Retina (tissue), 1 donor: ENCODE results near the gene ACOT8.
"Not testable (repeated sequence)": the region's sequence is repeated elsewhere in the genome, so short reads cannot be mapped to it uniquely, and the experiment has no call there.

Experiments
- DNase-seq: peaks from one replicate; pipeline ENCODE4 v3.0.0-alpha.2; 2016

The ACOT8 gene

GRCh38 chr20:45886590-45887345 is 29.6 kb upstream of the ACOT8 start:
- no peak for DNase-seq

- no peak for DNase-seq
Observed at GRCh38 chr20:45883100-45883469, 25.9 kb upstream of the ACOT8 start.

- DNase-seq, result no peak
Observed at GRCh38 chr20:45882469-45883099, 25.4 kb upstream of the ACOT8 start.

DNA sequence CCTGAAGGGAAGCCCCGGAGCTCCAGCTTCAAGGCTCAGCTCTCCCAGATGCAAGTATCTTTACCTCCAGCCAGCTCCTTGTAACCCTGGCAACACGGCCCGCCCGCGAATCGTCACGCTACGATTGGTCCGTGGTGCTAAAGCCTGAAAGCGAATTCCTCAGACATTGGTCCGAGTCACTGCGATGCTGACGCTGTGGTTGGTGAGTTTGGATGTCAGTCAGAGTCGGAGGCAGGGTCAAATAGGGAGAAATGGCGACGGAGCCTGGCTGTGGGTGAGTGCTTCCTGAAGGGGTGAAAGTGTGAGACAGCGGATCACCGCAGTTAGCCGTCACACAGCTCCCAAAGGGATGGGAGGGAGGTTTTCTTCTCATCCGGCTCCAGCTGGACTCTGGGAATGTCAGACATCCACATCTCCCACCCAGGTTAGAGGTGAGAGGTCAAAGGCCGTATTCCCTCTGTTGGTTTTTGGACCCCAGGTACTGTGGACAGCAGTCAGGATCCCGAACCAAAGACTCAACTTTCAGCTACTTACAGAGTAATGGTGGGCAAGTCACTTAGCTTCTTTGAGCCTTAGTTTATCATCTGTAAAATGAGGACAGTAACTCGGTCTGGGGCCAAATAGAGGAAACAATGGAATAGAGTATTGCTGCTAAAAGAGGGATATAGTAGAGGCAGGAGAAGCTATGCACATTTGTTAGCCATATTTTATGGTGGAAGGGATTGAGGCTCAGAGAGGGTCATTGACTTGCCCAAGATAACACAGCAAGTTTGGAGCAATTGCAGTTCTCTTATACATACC is 24.0 kb upstream of the ACOT8 start, which contains the start of gene ZSWIM1:
Gene ZSWIM1, plus strand, starts transcription at position 240 of the 801 bp plus-strand sequence. CDS start 1,366 bp downstream, outside the sequence.
- peak; percentile 97 for DNase-seq

- DNase-seq, result no peak
Observed at GRCh38 chr20:45878076-45878761, 21.0 kb upstream of the ACOT8 start.

DNA sequence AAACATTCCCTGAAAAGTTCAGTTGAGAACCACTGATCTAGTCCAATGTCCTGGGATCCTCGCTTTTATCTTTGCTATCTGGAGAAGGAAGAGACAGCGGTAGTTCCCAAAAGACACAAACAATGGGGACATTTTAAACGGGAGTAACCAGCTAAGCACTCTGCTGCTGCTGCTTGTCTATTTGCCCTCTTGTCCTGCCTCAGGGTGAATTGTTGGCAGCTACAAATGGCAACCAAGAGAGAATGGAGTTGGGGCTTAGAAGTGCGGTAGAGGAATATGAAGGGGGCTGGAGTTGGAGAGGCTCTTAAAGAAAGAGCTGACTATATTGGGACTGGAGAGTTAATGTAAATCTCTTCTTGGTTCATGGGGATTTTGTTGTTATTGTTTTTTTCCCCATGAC is 17.4 kb upstream of the ACOT8 start:
- DNase-seq, result no peak

DNA sequence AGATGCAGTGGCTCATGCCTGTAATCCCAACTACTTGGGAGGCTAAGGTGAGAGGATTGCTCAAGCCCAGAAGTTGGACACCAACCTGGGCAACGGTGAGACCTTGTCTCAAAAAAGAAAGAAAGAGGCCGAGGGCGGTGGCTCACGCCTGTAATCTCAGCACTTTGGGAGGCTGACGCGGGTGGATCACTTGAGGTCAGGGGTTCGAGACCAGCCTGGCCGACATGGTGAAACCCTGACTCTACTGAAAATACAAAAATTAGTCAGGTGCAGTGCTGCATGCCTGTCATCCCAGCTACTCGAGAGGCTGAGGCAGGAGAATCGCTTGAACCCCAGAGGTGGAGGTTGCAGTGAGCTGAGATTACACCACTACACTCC is 16.9 kb upstream of the ACOT8 start:
- not testable (repeated sequence) for DNase-seq

DNA sequence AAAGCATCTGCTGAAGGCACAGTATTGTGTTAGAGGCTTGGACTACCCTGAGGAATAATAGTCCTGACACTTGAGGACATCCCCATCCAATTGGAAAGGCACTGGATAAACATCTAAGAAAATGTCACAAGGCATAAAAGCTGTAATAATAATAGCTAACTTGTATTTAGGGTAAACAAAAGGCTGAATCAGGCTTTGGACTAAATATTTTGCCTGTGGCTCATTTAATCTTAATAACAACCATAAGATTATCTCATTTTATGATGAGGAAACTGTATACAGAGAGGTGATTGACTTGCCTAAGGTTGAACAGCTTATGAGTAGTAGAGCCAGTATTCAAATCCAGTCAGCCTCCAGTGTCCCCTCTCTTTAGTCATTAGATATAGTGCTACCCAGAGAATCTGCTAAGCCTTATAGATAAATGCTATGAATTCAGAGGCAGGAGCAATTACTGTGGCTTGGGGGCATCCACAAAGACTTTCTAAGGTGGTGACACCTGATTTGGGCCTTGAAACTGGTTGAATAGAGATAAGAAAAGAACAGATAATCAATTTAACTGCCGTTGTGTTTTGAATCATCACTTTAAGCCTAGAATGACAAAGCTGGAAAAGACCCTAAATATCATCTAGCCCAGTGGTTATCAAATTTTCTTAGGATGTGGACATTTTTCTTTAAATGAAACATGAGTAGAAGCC is 16.4 kb upstream of the ACOT8 start:
- DNase-seq, result no peak

DNA sequence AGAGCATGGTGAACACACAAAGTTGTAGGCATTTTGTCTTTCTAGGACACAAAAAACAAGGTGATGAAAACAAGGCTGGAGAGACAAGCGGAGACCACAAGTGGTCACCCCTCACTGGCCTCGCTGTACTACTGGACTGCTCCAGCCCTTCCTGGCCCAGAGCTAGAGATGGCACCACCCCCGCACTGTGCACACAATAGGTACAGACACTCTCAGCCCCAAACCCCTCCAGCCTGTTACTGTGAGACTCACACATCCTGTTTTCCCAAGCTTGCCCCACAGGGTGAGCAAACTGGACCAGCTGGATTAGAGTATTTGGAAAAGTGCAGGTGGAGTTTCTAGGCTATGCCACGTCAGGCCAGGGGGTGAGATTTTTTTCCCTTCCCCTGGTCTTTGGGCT is 15.4 kb upstream of the ACOT8 start:
- no peak for DNase-seq

GRCh38 chr20:45867819-45868176 is 10.6 kb upstream of the ACOT8 start:
- no peak for DNase-seq

- no peak for DNase-seq
Observed at GRCh38 chr20:45867136-45867818, 10.1 kb upstream of the ACOT8 start.

DNA sequence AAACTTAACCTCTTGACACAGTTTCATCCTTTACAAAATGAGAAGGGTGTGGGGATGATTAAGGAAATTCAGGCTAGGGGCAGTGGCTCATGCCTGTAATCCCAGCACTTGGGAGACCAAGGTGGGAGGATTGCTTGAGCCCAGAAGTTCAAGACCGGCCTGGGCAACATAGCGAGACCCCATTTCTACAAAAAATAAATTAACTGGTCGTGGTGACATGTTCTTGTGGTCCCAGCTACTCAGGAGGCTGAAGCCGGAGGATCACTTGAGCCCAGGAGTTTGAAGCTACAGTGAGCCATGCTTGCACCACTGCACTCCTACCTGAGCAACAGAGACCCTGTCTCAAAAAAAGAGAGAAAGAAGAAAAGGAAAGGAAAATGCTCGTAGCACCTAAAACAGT is 9.3 kb upstream of the ACOT8 start:
- no peak for DNase-seq

GRCh38 chr20:45863543-45864470 is 6.6 kb upstream of the ACOT8 start:
- no peak for DNase-seq

DNA sequence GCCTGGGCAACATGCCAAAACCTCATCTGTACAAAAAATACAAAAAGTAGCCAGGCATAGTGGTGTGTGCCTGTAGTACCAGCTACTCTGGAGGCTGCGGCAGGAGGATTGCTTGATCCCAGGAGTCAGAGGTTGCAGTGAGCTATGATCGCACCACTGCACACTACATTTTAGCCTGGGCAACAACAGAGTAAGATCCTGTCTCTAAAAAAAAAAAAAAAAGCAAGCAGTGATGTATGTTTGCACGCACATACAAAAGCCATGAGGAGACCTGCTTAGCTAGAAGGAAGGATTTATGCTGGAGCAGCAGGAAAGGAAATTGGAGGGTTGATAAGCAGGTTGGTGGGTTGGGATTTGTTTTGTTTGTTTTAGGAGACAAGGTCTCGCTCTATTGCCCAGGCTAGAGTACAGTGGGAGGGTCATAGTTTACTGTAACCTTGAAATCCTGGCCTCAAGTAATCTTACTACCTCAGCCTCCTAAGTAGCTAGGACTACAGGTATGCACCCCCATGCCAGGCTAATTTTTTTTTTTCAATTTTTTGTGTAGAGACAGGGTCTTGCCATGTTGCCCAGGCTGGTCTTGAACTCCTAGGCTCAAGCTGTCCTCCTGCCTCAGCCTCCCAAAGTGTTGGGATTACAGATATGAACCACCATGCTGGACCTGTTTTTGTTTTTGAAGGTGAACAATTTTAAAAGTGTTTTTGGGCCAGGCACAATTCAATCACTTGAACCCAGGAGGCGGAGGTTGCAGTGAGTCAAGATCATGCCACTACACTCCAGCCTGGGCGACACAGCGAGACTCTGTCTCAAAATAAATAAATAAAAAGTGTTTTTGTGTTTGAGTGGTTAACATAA is 4.3 kb upstream of the ACOT8 start:
- no peak for DNase-seq

DNA sequence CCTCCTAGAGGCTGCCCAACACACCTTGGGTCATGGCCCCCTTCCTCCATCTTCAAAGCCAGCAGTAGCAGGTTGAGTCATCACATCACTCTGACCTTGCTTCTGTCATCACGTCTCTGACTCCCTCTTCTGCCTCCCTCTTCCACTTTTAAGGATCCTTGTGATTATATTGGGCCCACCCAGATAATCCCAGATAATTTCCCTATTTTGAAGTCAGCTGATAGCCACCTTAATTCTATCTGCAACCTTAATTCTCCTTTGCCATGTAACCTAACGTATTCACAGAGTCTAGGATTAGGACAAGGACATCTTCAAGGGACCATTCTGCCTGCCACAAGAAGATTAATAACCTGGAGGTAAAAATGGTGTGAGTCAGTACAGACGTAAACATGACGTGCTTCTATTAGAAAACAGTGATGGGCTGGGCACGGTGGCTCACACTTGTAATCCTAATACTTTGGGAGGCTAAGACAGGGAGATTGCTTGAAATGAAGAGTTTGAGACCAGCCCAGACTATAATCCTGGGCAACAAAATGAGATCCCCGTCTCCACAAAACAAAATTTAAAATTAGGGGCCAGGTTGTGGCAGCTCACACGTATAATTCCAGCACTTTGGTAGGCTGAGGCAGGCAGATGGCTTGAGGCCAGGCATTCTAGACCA is 3.5 kb upstream of the ACOT8 start:
- DNase-seq, result no peak

GRCh38 chr20:45859916-45860315 is 2.7 kb upstream of the ACOT8 start:
- no peak for DNase-seq

DNA sequence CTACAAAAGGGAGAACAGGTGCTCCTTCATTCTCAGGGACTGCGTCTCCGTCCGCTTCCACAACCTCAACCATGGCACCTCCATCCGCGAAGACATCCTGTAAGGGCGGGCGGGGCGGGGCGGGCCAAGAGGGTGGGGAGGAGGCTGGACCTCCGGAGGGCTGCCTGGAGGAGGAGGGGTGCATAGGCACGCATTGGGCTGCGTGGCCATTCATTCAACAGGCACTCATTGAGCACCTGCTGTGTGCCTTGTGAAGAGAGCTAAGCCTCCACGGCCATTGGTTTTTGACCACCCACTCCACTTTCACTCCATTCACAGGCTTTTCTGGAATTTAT is 657 bp upstream of the ACOT8 start:
- DNase-seq, result no peak

DNA sequence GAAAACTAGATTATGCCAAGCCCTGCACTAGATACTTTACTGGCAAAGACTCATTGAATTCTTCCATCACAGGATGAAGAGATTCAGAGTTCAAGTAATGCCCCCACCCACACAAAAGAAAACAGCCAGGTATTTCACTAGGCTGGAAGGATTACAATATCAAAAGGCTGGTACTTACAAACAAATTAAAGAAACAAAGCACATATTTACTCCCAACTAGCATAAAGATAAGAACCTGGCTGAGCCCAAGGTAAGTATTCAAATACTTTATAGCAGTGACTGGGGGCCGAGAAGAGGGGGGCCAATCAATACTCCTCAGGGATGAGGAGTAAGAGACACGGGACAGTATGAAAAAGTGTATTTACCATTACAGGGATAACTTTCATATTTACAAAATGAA is 3.7 kb downstream of the ACOT8 start:
- no peak for DNase-seq

DNA sequence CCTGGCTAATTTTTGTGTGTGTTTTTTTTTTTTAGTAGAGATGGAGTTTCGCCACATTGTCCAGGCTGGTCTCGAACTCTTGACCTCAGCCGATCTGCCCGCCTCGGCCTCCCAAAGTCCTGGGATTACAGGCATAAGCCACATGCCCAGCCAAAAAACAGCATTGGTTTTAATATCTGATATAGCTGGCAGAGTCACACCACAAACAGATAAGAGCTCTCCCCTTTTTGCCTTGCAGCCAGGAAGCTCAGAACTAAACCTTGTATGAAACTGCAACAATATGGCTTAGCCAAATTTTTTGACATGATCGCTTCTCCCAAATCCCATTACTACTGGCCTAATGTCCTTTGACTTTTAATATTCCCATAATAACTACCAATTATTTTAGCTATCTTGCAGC is 4.9 kb downstream of the ACOT8 start:
- no peak for DNase-seq

DNA sequence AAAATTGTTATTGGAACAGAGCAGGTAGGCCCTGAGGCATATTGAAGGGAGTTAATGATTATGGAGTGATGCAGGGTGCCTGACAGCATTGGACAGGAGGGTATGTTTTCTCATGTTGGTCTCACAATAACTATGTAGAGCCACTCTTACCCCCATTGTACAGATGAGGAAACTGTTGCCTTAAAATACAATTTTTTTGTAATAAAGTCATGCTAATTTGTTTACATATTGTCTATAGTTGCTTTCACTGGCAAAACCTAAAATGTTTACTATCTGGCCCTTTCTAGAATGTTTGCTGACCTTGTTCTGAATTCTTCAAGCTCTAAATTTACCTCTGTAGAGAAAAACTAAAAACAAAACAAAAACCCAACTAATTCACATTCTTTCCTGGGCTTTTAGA is 5.7 kb downstream of the ACOT8 start:
- no peak for DNase-seq
